Measurements from ENCODE around the gene DLGAP3.

Gene DLGAP3

DNA sequence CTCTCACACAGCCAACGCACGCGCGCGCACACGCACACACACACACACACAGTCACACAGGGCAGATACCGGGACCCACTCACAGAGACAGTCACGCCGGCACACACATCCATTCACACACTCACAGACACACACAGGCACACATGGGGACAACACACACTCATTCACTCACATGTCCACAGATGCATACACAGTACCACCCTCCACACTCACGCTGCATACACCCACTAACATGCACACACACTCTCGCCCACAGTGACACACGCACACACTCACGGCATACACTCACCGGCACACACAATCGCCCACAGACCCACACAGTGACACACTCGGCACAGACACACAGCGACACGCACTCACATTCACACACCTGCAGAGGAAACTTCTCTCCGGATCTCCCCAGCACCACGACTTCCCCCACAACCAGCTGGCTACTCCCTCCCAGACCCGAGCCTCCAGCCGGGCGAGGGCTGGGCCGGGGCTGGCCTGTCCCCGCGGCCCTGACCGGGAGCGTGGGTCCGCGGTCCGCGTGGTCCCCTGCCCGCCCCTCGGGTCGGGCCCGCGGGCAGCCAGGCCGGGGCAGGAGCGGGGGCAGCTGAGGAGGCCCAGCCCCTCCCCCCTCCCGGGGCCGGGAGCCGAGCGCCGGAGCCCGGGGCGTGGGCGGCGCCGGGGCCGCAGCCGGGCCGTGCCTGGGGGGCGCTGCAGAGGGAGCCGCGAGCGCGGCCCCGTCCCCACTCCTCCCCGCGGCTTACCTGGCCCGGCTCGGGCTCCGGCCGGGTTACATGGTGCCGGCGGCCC is 552 bp downstream of the DLGAP3 start:
- no peak for DNase-seq

GRCh38 chr1:34928066-34928696 is 1.3 kb downstream of the DLGAP3 start:
- DNase-seq = no peak

- DNase-seq = no peak
Measured at GRCh38 chr1:34927316-34927715, 2.1 kb downstream of the DLGAP3 start.

GRCh38 chr1:34926894-34927293 is 2.6 kb downstream of the DLGAP3 start:
- no peak for DNase-seq

GRCh38 chr1:34926156-34926555 is 3.3 kb downstream of the DLGAP3 start:
- no peak for DNase-seq

DNA sequence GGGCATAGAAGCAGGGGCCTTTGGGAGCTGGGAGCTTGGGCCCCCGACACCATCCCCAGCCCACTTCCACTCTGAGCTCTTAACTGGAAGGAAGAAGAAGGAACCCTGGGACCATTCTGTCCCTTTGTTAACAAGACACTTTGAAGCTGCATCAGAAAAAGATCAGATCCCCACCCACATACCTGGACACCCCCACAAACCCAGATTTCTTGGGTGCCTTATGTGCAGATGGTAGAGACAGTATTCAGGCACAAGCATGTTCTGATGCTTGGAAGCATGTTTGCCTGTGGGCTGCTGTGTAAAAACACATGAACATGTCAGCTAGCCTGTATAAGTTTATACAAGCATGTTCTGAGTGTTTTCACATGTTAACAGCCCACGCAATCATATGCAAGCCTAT is 3.7 kb downstream of the DLGAP3 start:
- DNase-seq = no peak

- no peak for DNase-seq
Measured at GRCh38 chr1:34924759-34925555, 4.5 kb downstream of the DLGAP3 start.

GRCh38 chr1:34923490-34923889 is 6.0 kb downstream of the DLGAP3 start:
- DNase-seq = no peak

DNA sequence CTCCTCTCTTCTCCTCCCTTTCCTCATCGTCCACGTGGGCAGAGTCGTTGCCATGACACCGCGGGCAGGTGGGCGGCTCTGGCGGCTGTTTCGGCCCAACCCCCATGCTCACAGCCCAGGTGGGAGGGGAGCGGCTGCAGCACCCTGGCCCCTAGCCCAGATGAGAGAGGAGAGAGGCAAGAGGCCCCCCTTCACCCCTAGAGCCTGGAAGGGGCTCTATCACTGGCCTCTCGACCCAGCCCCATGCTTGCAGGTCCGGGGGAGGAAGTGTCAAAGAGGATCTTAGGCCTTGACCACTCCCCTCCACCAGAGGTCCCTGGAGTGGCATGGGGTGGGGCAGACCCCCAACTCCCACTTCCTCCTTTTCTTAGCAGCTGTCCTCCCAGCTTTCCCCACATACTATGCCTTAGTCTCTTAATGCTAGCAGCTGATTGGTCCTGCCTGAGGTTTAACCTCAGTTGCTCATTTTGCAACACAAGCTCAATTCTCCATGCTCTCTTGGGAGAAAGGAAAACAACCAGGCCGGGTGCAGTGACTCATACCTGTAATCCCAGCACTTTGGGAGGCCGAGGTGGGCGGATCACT is 10.4 kb downstream of the DLGAP3 start:
- DNase-seq = peak; percentile 6

GRCh38 chr1:34918386-34918976 is 11.0 kb downstream of the DLGAP3 start:
- DNase-seq = no peak

- DNase-seq = no peak
Measured at GRCh38 chr1:34917017-34917416, 12.4 kb downstream of the DLGAP3 start.

- DNase-seq = no peak
Measured at GRCh38 chr1:34916104-34916503, 13.3 kb downstream of the DLGAP3 start.

GRCh38 chr1:34915521-34915920 is 13.9 kb downstream of the DLGAP3 start:
- no peak for DNase-seq

GRCh38 chr1:34914958-34915357 is 14.5 kb downstream of the DLGAP3 start:
- no peak for DNase-seq

- DNase-seq = no peak
Measured at GRCh38 chr1:34911465-34911864, 18.0 kb downstream of the DLGAP3 start.

DNA sequence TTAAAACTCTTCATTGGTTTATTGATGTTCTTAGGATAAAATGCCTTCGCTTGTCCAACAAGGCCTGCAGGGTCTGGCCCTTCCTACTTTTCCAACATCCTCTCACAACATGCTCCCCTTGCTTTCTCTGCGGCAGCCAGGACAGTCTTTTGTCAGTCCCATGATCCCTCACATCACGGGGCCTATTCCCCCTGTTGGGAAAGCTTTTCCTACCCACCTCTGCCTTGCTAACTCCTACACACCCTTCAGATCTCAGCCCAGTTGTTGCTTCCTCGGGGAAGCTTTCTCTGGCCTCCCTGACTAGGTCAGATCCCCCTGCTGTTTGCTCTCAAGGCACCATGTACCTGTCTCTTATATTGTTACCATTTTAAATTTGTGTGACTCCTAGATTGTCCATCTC is 19.0 kb downstream of the DLGAP3 start:
- DNase-seq = no peak

DNA sequence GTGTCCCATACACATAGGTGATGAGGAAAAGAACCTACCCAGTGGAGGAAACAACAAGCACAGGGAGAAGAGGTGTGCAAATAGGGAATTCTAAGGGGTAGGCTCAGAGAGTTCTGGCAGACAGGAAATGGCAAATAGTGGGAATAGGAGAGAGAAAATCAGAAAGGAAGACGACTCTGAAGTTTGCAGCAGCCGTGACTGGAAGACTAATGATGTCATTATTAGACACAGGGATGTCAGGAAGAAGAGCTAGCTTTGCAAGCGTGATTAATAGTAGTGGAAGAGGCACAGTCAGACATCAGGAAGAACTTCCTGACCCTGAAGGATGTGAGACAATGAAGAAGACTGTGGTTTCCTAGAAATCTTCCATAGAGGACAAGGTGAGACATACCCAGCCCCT is 21.1 kb downstream of the DLGAP3 start:
- no peak for DNase-seq

GRCh38 chr1:34907487-34908090 is 21.9 kb downstream of the DLGAP3 start:
- DNase-seq = no peak

- no peak for DNase-seq
Measured at GRCh38 chr1:34906756-34907155, 22.7 kb downstream of the DLGAP3 start.

DNA sequence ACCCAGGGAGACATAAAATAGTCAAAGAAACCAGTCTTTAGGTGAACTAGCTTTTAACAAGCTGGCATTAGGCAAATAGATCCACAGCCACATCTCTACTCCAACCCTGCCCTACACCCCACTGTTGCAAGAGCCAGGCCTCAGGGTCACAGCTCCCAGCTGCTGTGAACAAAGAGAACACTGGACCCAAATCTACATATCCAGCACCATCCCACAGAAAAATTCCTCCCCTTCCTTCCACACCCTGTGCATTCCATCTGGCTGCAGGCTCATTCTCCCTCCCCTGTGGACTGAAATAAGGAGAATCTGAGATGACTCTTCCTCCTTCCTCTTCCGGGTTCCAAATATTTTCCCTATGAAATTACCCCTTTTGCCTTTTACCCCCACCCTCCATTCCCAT is 23.2 kb downstream of the DLGAP3 start:
- DNase-seq = no peak

DNA sequence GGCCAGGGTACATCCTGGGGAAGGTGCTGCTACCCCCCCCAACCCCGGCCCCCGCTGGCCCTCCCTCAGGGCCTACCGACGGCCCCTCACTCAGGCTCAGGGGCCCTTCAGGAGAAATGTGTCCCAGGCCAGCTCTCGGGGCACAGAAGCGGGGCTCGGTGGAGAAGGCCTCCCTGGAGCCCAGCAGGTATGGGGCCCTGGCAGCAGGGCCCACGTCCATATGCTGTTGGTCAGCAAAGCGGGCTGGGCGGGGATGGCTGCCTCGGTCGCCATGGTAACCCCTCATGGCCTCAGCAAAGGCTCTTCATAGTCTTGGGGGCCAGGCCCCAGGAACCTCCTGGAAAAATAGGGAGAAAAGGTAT is 24.4 kb downstream of the DLGAP3 start:
- no peak for DNase-seq

- no peak for DNase-seq
Measured at GRCh38 chr1:34904236-34905097, 25.0 kb downstream of the DLGAP3 start.
